ENCODE results near the gene CNGB1. TPM values are rescaled to one million over a fixed set of nuclear protein-coding genes. Genes with fewer than 3 reads are reported as not detected.
A peak's percentile ranks its signal among the peaks of the same experiment; 100 is the strongest.

CNGB1 gene
- total RNA-seq, 1 donor from 2014 or later, result not detected

DNA sequence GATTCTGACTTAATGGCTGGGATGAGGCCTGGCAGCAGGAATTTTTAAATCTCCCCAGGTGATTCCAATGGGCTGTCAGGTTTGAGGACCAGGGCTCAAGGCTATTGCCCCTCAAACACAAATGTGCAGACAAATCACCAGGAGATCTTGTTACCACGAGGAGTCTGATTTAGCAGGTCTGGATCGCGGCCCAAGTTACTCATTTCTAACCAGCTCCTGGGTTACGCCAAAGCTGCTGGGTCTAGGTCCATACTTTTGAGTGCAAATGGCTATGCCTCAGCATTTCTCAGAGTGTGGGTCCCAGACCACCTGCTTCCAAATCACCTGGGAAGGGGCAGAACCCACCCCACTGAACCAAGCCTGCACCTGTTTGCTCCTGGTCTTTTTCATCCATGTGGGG, 33.1 kb downstream of the CNGB1 start:
- Histone ChIP-seq H3K27me3 (no peaks in the 10 kb centered on the region), H3K9me3 (ENCODE audit: low read depth) (no peaks in the 10 kb centered on the region), H3K27ac (no peak overlapping the region), H3F3A (ENCODE audit: low read depth) (no peaks in the 10 kb centered on the region), H3K79me2 (ENCODE audit: low read depth) (no peaks in the 10 kb centered on the region), H3K4me3 (no peak overlapping the region), H3K9ac (no peak overlapping the region), H3K36me3 (no peaks in the 10 kb centered on the region), H2AFZ (replicated peaks) (no peak overlapping the region), H3K4me2 (no peak overlapping the region), H4K20me1 (ENCODE audit: low read depth) (no peaks in the 10 kb centered on the region), H3K4me1 (no peaks in the 10 kb centered on the region)
- H3K36me3 Mint-ChIP-seq, result no peaks in the 10 kb centered on the region
- TF ChIP-seq, protein P1, sequence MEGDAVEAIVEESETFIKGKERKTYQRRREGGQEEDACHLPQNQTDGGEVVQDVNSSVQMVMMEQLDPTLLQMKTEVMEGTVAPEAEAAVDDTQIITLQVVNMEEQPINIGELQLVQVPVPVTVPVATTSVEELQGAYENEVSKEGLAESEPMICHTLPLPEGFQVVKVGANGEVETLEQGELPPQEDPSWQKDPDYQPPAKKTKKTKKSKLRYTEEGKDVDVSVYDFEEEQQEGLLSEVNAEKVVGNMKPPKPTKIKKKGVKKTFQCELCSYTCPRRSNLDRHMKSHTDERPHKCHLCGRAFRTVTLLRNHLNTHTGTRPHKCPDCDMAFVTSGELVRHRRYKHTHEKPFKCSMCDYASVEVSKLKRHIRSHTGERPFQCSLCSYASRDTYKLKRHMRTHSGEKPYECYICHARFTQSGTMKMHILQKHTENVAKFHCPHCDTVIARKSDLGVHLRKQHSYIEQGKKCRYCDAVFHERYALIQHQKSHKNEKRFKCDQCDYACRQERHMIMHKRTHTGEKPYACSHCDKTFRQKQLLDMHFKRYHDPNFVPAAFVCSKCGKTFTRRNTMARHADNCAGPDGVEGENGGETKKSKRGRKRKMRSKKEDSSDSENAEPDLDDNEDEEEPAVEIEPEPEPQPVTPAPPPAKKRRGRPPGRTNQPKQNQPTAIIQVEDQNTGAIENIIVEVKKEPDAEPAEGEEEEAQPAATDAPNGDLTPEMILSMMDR (IDR thresholded peaks at IDR 0.05), result no peak
- TF ChIP-seq EZH2phosphoT487 (IDR thresholded peaks at IDR 0.05) (no peak), EZH2 (IDR thresholded peaks at IDR 0.05) (no peak)
- H3K4me3 Mint-ChIP-seq, result no peak overlapping the region
- no peaks in the 10 kb centered on the region for H3K9me3 Mint-ChIP-seq
- no peak overlapping the region for H3K27ac Mint-ChIP-seq
- H3K27me3 Mint-ChIP-seq (ENCODE audit: insufficient read depth, low read depth), result no peaks in the 10 kb centered on the region
- DNase-seq (ENCODE audit: low spot score), result no peak
- no peaks in the 10 kb centered on the region for H3K4me1 Mint-ChIP-seq

DNA sequence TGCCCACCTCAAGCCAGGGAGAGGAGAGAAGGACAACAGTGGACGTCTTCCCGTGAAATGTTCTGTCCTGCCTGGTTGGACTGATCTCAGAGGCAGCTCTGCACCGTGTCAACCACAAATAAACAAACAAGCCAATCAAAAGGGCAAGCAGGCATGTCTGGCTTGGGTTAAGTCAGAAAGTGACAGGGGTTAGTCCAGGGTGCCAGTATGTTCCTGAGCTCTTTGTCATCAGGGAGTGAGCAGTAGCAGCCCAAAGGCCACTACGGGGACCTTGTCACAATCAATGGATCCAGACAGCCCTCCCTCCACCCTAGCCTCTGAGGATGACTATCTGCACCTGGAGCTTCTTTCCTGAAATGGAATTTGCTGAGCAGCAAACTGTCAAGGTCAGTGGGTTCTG, 35.0 kb downstream of the CNGB1 start:
- H3K27me3 Mint-ChIP-seq (ENCODE audit: insufficient read depth, low read depth), result peaks cover 2% of the 10 kb centered on the region
- no peaks in the 10 kb centered on the region for H3K9me3 Mint-ChIP-seq
- no peak overlapping the region for H3K9ac ChIP-seq
- no peak overlapping the region for H2AFZ ChIP-seq (replicated peaks)
- no peak overlapping the region for H3K4me3 Mint-ChIP-seq
- H3K27ac Mint-ChIP-seq, result peak overlapping the region; percentile 51
- no peaks in the 10 kb centered on the region for H3K27me3 ChIP-seq
- H3K4me2 ChIP-seq, result no peak overlapping the region
- no peaks in the 10 kb centered on the region for H3K4me1 Mint-ChIP-seq
- H3K4me1 ChIP-seq, result no peaks in the 10 kb centered on the region
- no peaks in the 10 kb centered on the region for H4K20me1 ChIP-seq (ENCODE audit: low read depth)
- H3K79me2 ChIP-seq (ENCODE audit: low read depth), result no peaks in the 10 kb centered on the region
- TF ChIP-seq, protein P1 (IDR thresholded peaks at IDR 0.05), result no peak
- TF ChIP-seq EZH2phosphoT487 (IDR thresholded peaks at IDR 0.05) (no peak), EZH2 (IDR thresholded peaks at IDR 0.05) (no peak)
- H3K36me3 Mint-ChIP-seq, result no peaks in the 10 kb centered on the region
- H3K4me3 ChIP-seq, result no peak overlapping the region
- no peaks in the 10 kb centered on the region for H3F3A ChIP-seq (ENCODE audit: low read depth)
- no peaks in the 10 kb centered on the region for H3K9me3 ChIP-seq (ENCODE audit: low read depth)
- H3K27ac ChIP-seq, result no peak overlapping the region
- DNase-seq (ENCODE audit: low spot score), result no peak
- H3K36me3 ChIP-seq, result no peaks in the 10 kb centered on the region

DNA sequence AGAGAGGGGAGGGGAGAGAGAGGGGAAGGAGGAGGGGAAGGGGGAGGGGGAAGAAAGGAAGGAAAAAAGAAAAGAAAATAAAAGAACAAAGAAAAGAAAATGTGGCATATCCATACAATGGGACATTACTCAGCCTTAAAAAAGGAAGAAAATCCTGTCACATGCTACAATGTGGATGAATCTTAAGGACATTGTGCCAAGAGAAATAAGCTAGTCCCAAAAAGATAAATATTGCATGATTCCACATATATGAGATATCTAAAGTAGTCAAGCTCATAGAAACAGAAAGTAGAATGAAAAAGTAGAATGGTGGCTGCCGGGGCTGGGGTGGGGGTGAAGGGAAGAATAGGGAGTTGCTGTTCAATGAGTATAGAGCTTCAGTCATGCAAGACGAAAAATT, 40.4 kb downstream of the CNGB1 start:
- Histone ChIP-seq H3K36me3 (no peaks in the 10 kb centered on the region), H3K4me1 (no peaks in the 10 kb centered on the region), H3K4me3 (no peak overlapping the region), H3K9me3 (ENCODE audit: low read depth) (no peaks in the 10 kb centered on the region), H3K27ac (no peak overlapping the region), H4K20me1 (ENCODE audit: low read depth) (no peaks in the 10 kb centered on the region), H3K4me2 (no peak overlapping the region), H3F3A (ENCODE audit: low read depth) (no peaks in the 10 kb centered on the region), H3K79me2 (ENCODE audit: low read depth) (no peaks in the 10 kb centered on the region), H3K9ac (no peak overlapping the region), H3K27me3 (no peaks in the 10 kb centered on the region), H2AFZ (replicated peaks) (no peak overlapping the region)
- DNase-seq (ENCODE audit: low spot score), result no peak
- H3K4me1 Mint-ChIP-seq, result no peaks in the 10 kb centered on the region
- H3K9me3 Mint-ChIP-seq, result no peaks in the 10 kb centered on the region
- no peak overlapping the region for H3K4me3 Mint-ChIP-seq
- no peak overlapping the region for H3K27ac Mint-ChIP-seq
- TF ChIP-seq, protein P1 (IDR thresholded peaks at IDR 0.05), result no peak
- no peak for TF ChIP-seq EZH2phosphoT487 (IDR thresholded peaks at IDR 0.05)
- TF ChIP-seq EZH2 (IDR thresholded peaks at IDR 0.05), result no peak
- H3K36me3 Mint-ChIP-seq, result no peaks in the 10 kb centered on the region
- H3K27me3 Mint-ChIP-seq (ENCODE audit: insufficient read depth, low read depth), result peaks cover 2% of the 10 kb centered on the region
